IMR-90 (cell line): ENCODE results near the gene TMEM135.

Experiments
- MAFK ChIP-seq: IDR thresholded peaks from 2 replicates; pipeline ENCODE4 v1.6.1; 2012; ENCODE audit warnings: low read depth, low read length, improper control_type of control experiment
- MAZ ChIP-seq: IDR thresholded peaks from 2 replicates; pipeline ENCODE4 v1.6.1; 2012; ENCODE audit warnings: low read depth, mild to moderate bottlenecking, low read length, improper control_type of control experiment, moderate library complexity, borderline replicate concordance
- NFE2L2 ChIP-seq: fragments of 150-350 bp; IDR thresholded peaks from 2 replicates; pipeline ENCODE4 v1.6.1; 2016; ENCODE audit warnings: low read depth, mild to moderate bottlenecking, low read length
- POLR2A ChIP-seq: IDR thresholded peaks from 2 replicates; pipeline ENCODE4 v1.6.1; 2012; ENCODE audit warnings: mild to moderate bottlenecking, low read depth, low read length
- RAD21 ChIP-seq: IDR thresholded peaks from 2 replicates; pipeline ENCODE4 v1.6.1; 2012; ENCODE audit warnings: low read length, improper control_type of control experiment
- TF ChIP-seq, protein P1 (sequence below): conservative IDR thresholded peaks from 2 replicates; pipeline ENCODE4 v1.5.1; 2012; ENCODE audit warnings: mild to moderate bottlenecking, low read depth, low read length, improper control_type of control experiment

DNA sequence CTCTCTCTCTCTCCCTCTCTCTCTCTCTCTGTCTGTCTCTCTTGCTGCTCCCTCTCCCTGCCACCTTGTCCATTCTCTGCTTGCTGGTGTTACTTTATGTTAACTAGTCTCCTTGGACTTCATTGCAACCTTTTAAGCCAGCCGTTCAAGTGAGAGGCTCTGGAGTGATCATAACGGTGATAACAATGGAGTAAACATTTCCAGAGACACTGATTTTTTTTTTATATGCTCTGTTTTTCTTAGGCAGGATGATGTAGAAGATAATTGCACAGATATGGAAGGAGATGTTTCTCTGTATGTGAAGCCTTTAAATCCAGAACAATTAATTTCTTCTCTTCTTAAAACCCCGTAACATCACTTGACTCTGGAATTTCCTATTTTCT lies 287.7 kb downstream of the TMEM135 start:
- TF ChIP-seq RAD21 (no peak), NFE2L2 (no peak), POLR2A (no peak), MAFK (no peak), MAZ (no peak)
- TF ChIP-seq, protein P1, sequence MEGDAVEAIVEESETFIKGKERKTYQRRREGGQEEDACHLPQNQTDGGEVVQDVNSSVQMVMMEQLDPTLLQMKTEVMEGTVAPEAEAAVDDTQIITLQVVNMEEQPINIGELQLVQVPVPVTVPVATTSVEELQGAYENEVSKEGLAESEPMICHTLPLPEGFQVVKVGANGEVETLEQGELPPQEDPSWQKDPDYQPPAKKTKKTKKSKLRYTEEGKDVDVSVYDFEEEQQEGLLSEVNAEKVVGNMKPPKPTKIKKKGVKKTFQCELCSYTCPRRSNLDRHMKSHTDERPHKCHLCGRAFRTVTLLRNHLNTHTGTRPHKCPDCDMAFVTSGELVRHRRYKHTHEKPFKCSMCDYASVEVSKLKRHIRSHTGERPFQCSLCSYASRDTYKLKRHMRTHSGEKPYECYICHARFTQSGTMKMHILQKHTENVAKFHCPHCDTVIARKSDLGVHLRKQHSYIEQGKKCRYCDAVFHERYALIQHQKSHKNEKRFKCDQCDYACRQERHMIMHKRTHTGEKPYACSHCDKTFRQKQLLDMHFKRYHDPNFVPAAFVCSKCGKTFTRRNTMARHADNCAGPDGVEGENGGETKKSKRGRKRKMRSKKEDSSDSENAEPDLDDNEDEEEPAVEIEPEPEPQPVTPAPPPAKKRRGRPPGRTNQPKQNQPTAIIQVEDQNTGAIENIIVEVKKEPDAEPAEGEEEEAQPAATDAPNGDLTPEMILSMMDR, result no peak
